ENCODE results near the gene PRKCI.
A peak's percentile ranks its signal among the peaks of the same experiment; 100 is the strongest.
"Not testable (repeated sequence)": the region's sequence is repeated elsewhere in the genome, so short reads cannot be mapped to it uniquely, and the experiment has no call there.

PRKCI gene

DNA sequence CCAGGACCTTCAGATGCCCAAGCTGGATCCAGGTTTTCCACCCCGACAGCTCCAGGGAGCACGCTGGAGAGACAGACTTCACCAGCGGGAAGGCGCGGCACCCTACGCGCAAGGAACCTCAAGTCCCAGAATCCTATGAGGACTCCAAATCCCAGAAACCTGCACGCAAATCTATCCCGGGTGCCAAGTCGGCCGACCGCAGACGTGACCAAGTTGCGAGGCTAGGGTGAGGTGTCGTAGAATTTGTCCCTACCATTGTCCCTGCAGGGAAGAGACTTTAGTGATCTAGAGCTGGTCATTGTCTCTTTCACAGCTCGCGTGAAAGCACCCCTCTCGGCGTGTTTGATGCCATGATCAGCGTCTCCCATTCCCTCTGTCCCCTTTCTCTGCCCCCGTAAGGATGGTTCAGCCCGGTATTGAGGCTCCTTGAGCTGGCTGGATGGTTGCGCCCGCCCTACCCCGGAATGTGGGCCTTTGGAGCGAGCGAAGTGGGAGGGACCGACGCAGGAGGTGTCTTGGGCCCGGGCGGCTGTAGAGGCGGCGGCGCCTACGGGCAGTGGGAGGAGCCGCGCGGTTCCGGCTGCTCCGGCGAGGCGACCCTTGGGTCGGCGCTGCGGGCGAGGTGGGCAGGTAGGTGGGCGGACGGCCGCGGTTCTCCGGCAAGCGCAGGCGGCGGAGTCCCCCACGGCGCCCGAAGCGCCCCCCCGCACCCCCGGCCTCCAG lies at the start of gene PRKCI:
PRKCI (plus strand) TSS at position 501 of the 723 bp plus-strand sequence. CDS start 246 bp downstream, outside the sequence.
- DNase-seq: peak; percentile 97

DNA sequence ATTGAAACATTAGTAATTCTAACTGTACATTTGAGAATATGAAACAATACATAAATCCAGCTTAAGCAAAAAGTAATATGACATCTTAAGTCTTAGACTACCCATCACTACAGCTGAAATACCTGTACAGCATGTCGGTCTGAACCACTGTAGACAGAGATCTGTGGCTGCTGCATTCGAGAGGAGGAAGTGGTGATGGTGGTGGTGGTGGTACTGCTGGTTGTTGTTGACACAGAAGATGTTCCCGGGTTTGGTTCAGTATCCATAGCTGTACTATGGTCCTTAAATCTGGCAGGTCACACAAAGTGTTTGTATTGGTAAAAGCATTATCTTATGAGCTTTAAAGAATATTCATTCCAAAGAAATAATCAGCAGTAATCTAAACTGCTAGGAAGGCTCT lies 43.6 kb upstream of the PRKCI start:
- no peak for DNase-seq

DNA sequence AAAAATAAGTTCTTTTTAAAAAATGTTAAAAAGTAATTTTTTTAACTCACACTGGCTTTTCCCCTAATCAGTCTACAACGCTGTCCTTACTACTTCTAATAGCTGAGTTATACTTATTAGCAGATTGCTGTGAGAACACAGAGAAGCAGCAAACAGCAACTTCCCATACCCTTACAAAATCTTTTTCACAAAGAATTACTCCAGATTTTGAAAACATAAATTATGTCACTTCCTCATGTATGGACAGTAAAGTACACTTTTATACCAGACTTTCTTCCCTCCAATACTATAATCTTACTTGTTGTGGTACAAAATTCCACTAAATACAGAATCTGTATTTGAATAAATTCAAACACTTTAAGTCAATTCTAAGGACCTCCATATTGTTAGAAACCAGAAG lies 42.8 kb upstream of the PRKCI start:
- peak; percentile 46 for DNase-seq

DNA sequence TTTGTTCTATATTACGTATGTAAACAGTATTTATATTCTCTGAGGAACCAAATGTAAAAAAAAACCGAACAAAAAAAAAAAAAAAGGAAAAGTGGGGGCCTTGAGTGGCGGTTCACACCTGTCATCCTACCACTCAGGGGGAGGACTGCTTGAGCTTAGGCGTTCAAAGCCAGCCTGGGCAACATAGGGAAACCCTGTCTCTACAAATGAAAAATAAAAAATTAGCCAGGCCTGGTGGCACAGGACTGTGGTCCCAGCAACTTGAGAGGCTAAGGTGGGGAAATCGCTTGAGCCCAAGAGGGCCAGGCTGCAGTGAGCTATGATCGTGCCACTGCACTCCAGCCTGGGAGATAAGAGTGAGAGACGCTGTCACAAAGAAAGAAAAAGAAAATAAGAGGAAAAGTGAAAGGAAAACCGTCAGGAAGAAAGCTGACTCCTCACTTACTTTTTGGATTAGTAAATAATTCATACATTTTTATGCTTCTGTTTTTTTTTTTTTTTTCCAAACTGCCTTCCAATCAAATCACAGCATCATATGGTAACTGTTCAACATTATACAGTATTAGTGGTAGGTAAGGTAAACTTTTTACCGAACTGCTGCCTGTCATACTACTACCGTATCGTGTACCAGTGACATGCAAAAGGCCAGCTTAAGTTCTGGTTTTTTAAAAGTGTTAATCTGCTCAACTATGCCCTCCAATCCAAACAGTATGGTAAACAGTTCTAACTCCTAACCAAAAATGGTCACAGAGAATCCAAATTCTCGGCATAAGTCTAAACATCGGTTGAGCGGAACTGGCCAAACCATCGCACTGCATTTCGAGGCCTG lies 41.9 kb upstream of the PRKCI start:
- DNase-seq: peak; percentile 76

GRCh38 chr3:170180908-170181885 lies 41.0 kb upstream of the PRKCI start, which contains the start of gene PHC3:
Gene PHC3 (minus strand): TSS chr3:170181733. CDS start chr3:170181715, 18 bp downstream.
- peak; percentile 97 for DNase-seq

DNA sequence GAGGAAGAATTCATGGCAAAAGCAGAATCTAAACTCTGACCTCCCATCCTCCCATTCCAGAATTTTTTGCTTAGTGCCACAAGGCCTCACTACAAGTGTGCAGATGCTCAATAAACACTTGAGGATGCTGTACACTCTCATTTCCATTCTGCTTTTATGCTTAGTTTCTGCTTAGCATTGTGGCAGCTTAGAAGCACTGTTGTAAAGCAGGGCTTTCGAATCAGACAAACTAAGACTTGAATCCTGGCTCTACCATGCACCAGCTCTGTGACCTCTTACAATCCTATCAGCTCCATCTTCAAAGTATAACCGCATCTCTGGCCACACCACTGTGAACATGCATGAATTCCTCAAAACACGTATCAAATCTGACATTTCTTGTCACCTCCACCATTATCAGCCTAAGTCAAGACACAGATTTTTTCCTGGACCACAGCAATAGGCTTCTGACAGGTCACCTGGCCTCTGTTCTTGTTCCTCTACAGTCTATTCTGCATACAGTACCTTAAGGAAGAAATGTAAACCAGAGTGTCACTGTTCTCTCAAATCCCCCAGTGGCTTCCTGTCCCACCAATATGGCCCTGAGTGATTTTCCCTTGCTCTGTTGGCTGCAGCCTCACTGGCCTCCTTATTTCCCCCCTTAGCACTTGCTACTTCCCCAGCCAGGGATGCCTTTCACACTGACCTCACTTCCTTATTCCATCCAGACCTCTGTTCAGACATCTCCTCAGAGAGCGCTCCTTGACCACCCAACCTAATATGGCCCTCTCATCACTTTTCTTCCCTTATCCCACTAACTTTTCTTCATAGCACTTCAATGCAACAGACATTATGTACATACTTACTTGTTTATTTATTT lies 32.6 kb upstream of the PRKCI start:
- no peak for DNase-seq

DNA sequence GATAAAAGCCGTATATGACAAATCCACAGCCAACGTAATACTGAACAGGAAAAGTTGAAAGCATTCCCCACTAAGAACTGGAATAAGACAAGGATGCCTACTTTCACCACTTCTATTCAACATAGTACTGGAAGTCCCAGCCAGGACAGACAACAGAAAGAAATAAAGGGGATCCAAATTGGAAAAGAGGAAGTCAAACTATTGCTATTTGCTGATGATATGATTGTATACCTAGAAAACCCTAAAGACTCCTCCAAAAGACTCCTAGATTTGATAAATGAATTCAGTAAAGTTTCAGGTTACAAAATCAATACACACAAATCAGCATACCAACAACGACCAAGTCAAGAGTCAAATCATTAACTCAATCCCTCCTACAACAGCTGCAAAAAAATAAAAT lies 26.5 kb upstream of the PRKCI start:
- DNase-seq: not testable (repeated sequence)

GRCh38 chr3:170196833-170197232 lies 25.4 kb upstream of the PRKCI start:
- DNase-seq: no peak

GRCh38 chr3:170200987-170201386 lies 21.2 kb upstream of the PRKCI start:
- DNase-seq: peak; percentile 16

- no peak for DNase-seq
Observed at GRCh38 chr3:170201527-170201926, 20.7 kb upstream of the PRKCI start.

DNA sequence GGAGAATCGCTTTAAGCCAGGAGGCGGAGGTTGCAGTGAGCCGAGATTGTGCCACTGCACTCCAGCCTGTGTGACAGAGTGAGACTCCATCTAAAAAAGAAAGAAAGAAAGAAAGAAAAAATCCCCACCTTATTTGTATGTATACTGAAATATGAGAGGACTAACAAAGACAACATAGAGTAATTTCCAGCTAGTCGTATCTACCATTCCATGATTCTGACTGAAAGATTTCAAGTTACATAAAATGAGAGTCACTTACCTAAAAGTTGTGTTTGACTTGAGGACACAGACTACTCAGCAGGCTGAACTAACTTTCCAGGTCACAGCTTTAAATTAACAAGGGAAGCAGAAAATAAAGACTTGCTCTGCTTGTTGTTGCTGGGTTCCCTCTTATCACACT lies 18.8 kb upstream of the PRKCI start:
- no peak for DNase-seq

DNA sequence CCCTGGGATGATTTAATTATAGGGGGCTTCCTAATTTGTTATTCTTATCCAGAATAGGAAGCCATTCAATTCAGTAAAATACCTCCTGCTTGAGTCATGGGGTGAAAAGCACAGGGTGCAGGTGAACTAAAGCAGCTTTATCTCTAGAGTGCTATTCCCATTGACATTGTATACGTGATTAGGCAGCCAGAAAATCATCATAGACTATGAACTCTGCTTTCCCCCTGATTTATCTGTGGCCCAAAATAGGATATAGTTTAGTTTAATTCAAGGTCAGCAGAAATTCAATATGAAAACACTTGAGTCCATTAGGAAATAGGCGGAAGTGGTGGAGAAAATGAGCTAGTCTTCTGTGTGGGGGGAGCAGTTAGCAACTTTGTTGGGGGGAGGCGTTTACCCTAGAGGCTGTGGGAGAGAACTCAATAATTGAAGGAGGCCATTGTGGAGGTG lies 18.2 kb upstream of the PRKCI start:
- no peak for DNase-seq

GRCh38 chr3:170204509-170204908 lies 17.7 kb upstream of the PRKCI start:
- no peak for DNase-seq

DNA sequence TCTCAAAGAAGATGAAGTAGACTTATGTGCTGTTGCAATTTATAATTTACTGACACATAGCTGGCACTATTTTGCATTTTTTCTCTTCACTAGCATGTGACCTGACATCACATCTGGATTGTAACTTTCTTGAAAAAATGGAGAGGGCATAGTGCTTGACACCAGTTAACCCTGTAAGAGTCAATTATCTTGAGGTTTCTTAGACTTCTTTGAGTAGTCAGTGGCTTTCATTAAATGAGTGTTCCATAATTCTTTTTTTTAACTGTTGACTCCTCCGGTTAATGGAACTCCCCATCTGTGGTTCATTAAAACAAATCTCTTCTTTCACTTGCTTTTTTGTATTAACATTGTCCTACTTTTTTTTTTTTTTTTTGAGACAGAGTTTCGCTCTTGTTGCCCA lies 16.9 kb upstream of the PRKCI start:
- DNase-seq: peak; percentile 2

- not testable (repeated sequence) for DNase-seq
Observed at GRCh38 chr3:170206164-170206762, 16.0 kb upstream of the PRKCI start.

- DNase-seq: no peak
Observed at GRCh38 chr3:170207717-170208116, 14.5 kb upstream of the PRKCI start.

- no peak for DNase-seq
Observed at GRCh38 chr3:170211668-170212067, 10.6 kb upstream of the PRKCI start.

DNA sequence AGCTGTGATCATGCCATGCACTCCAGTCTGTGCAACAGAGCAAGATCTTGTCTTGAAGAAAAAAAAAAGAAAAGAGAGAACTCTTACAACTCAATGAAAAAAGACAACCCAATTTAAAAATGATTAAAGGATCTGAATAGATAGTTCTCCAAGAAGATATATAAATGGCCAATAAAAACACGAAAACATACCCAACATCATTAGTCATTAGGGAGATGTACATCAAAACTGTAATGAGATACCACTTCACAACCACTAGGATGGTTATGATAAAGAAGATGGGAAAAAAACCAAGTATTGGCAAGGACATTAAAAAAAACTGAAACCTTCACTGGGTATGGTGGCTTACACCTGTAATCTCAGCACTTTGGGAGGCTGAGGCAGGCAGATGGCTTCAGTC lies 2.4 kb upstream of the PRKCI start:
- DNase-seq: no peak

DNA sequence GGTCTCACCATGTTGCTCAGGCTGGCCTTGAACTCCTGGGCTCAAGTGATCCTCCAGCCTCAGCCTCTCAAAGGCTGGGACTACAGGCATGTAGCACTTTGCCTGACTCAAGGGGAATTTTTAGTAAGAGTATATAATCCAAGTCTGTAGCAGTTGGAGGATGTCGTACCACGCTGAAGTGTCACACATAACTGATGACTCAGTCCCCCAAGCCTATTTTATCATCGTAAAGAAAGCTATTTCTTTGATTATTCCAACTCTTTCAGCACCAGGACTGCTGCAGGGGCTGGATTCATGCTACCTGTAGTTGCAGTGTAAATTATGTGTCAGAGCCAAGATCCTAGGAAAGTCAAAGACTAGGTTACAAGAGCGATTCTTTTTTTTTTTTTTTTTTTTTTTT lies 1.4 kb upstream of the PRKCI start:
- DNase-seq: no peak

DNA sequence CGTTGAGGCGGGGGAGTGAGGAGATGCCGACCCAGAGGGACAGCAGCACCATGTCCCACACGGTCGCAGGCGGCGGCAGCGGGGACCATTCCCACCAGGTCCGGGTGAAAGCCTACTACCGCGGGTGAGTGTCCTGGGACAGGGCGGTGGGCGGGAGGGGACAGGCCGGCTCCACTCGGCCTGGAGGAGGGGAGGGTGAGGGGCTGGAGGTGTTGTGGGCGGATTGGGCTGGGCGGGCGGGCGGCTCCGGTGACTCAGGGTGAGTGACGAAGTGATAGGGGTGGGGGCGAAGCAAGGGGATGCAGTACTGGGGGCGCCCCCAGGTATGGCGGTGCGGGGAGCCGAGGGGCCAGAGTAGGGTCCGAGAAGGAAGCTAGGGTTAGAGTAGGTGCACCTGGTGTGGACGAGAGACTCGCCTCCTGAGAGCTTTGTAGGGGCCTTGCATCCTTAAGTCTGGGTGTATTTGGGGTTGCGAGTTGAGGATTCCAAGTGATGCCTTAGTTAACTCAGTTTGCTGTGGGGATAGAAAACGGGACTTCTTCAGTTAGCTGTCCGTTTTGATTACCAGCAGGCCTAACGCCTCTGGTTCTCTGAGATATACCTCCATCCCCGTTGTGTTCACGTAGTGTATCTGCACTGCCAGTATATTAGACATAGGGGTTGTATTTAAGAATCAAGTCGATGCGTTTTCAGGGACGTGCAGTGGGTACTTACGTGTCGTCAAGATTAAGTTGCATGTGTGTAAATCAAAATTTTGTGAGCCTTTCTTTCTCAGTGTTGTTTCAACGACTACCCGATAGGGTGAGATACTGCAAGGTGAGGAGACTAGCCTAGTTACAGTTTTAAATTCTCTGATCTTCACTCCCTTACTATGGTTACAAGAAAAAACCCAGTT lies 670 bp downstream of the PRKCI start:
- peak; percentile 11 for DNase-seq
